Activated CD4-positive, alpha-beta T cell treated with anti-CD3 and anti-CD28 coated beads, Interleukin-2, amount 50 U/mL, for 24 hours (primary cell): ENCODE results near the gene GPR84.

ENCODE experiments used
- DNase-seq, 2 donors: peaks; one replicate each; pipeline ENCODE4 v3.0.0-alpha.2; 2020; ENCODE audit warnings: low read depth in 1 of 2, low spot score in 1 of 2

Gene GPR84

GRCh38 chr12:54375259-54375579 is 10.9 kb upstream of the GPR84 start:
- no peak for DNase-seq

DNA sequence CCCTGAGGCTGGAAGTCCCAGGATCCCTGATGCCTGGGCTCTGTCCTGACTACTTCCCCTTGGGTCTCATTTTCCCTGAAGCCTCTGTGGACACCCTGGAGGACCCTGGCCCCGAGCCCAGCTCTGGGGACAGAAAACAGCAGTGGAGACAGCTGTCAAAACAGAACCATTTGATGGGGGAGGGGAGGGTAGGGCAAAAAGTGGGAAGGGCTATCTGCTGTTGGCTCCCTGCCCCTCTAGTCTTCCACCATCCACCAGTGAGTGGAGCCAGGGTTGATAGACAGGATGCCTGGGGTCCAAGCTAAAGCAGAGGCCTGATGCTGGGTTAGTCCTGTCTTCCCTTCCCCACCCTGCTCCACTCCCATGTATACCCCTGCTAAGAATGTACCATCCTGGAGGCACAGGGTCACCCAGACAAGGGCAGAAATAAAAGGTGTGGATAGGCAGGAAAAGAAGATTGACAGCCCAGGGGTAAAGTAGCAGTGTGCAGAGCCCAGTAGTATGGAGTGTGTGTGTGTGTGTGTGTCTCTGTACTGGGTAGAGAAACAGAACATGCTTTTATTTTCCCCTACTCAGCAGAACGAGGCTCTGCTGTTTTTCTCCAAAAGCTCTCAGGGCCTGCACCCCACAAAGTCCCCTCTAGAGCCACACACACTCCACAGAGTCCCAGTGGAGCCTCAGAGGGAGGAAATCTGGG is 10.4 kb upstream of the GPR84 start:
- DNase-seq: no peak

GRCh38 chr12:54373649-54374561 is 9.6 kb upstream of the GPR84 start:
- DNase-seq: no peak

GRCh38 chr12:54372113-54372806 is 8.0 kb upstream of the GPR84 start:
- no peak for DNase-seq

GRCh38 chr12:54371328-54372112 is 7.2 kb upstream of the GPR84 start:
- no peak for DNase-seq

GRCh38 chr12:54370171-54370730 is 6.0 kb upstream of the GPR84 start:
- no peak for DNase-seq

GRCh38 chr12:54369597-54370131 is 5.4 kb upstream of the GPR84 start:
- DNase-seq: no peak

GRCh38 chr12:54368709-54369596 is 4.7 kb upstream of the GPR84 start:
- DNase-seq: peak; percentile 83 to 90

- DNase-seq: no peak
Observed at GRCh38 chr12:54368025-54368708, 3.9 kb upstream of the GPR84 start.

DNA sequence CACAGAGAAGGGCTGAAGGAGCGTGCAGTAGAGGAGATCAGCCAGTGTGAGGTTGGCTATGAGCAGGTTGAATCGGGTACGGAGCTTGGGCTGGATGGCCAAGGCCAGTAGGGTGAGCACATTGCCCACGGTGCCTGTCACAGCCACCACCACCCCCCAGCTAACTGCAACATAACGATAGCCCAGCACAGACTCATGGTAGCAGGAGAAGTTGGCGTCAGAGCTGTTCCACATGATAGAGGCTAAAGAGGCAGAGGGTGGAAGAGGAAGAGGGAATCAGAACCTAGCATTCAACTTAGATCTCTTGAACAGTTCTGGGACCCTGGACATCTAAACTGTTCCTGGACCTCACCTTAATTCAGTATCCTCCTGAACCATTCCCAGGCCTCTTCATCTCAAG is 668 bp downstream of the GPR84 start:
- DNase-seq: no peak

DNA sequence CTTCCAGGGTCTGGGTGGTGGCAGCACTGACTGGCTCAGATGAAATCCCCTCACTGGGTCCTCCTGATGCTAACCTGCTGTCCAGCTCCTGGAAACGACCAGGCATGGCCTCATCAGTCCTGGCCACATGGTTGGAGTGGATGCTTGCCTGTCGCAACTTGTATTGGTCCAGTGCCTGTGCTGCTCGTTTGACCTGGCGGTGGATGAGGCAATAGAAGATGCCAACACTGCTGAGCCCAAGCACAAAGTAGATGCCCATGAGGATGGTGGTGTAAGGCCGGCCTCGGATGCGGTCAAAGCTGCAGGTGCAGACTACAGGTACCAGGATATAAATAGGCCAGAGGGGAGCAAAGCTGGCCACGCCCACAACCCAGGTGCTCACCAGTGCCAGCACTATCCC is 1.2 kb downstream of the GPR84 start:
- no peak for DNase-seq

GRCh38 chr12:54360717-54361456 is 3.4 kb downstream of the GPR84 start:
- peak in 1 of 2 donors; percentile 33 for DNase-seq

GRCh38 chr12:54359762-54360351 is 4.4 kb downstream of the GPR84 start:
- no peak for DNase-seq

- DNase-seq: peak; percentile 75 to 95
Observed at GRCh38 chr12:54358945-54359761, 5.1 kb downstream of the GPR84 start.

GRCh38 chr12:54358191-54358944 is 5.9 kb downstream of the GPR84 start:
- DNase-seq: peak in 1 of 2 donors; percentile 46

DNA sequence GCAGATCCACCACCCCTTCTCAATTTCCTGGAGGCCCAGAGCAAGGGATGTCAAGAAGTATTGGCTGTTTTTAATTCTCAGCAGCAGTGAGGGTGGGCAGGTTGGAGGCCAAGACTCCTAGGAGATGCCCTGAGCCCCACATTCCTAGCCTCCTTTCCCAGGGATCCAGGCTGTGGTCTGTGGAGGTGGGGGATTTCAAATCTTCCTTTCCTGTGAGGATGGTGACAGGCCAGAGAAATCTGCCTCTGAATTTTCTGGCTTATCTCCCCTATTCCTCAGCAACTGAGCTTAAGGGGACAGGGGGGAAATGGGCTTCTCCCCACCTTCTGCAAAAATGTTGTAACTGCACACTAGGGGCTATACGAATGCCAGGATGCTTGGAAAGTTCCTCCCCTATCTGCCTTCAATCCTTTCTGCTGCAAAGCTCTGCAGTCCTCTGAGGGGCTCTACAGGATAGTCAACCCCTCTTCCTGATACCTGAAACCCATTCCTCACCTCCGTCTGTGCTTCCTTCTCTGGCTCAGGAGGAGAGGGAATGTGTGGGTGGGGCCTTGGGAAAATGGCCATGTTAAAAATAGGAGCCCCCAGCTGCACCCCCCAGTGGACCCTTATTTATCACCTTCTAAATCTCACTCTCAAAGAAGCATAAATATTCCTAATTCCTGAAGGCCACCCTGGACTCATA is 6.6 kb downstream of the GPR84 start:
- no peak for DNase-seq
